Measurements from ENCODE around the gene PTGES2. TPM values are rescaled to one million over a fixed set of nuclear protein-coding genes. Genes with fewer than 3 reads are reported as not detected.

PTGES2 gene
- total RNA-seq, 1 donor from 2014 or later = 60.4 TPM

- Mint-ChIP-seq H3K27me3 (no peaks in the 10 kb centered on the region), H3K9me3 (ENCODE audit: low read depth) (no peaks in the 10 kb centered on the region), H3K36me3 (ENCODE audit: insufficient read depth) (peaks cover 2% of the 10 kb centered on the region), H3K4me1 (ENCODE audit: low read depth) (peaks cover 24% of the 10 kb centered on the region), H3K27ac (no peak overlapping the region), H3K4me3 (ENCODE audit: low read depth) (no peak overlapping the region)
- DNase-seq (ENCODE audit: low spot score, unreplicated experiment) = no peak
- no peak for TF ChIP-seq CTCF (IDR thresholded peaks at IDR 0.05; ENCODE audit: unreplicated experiment)
Measured at GRCh38 chr9:128080206-128080605, 47.3 kb downstream of the PTGES2 start.

GRCh38 chr9:128078504-128079434 lies 48.8 kb downstream of the PTGES2 start:
- Mint-ChIP-seq H3K4me3 (ENCODE audit: low read depth) (no peak overlapping the region), H3K4me1 (ENCODE audit: low read depth) (peaks cover 18% of the 10 kb centered on the region), H3K27ac (peak overlapping the region; percentile 34), H3K36me3 (ENCODE audit: insufficient read depth) (no peaks in the 10 kb centered on the region), H3K27me3 (no peaks in the 10 kb centered on the region), H3K9me3 (ENCODE audit: low read depth) (no peaks in the 10 kb centered on the region)
- no peak for DNase-seq (ENCODE audit: low spot score, unreplicated experiment)
- no peak for TF ChIP-seq CTCF (IDR thresholded peaks at IDR 0.05; ENCODE audit: unreplicated experiment)

- no peaks in the 10 kb centered on the region for H3K9me3 Mint-ChIP-seq (ENCODE audit: low read depth)
- no peak for DNase-seq (ENCODE audit: low spot score, unreplicated experiment)
- H3K4me1 Mint-ChIP-seq (ENCODE audit: low read depth) = peaks cover 25% of the 10 kb centered on the region
- no peak overlapping the region for H3K4me3 Mint-ChIP-seq (ENCODE audit: low read depth)
- no peak for TF ChIP-seq CTCF (IDR thresholded peaks at IDR 0.05; ENCODE audit: unreplicated experiment)
- no peaks in the 10 kb centered on the region for H3K27me3 Mint-ChIP-seq
- H3K27ac Mint-ChIP-seq = no peak overlapping the region
- no peaks in the 10 kb centered on the region for H3K36me3 Mint-ChIP-seq (ENCODE audit: insufficient read depth)
Measured at GRCh38 chr9:128077847-128078503, 49.6 kb downstream of the PTGES2 start.

GRCh38 chr9:128073253-128073886 lies 54.2 kb downstream of the PTGES2 start:
- no peaks in the 10 kb centered on the region for H3K9me3 Mint-ChIP-seq (ENCODE audit: low read depth)
- TF ChIP-seq CTCF (IDR thresholded peaks at IDR 0.05; ENCODE audit: unreplicated experiment) = no peak
- peaks cover 29% of the 10 kb centered on the region for H3K4me1 Mint-ChIP-seq (ENCODE audit: low read depth)
- H3K4me3 Mint-ChIP-seq (ENCODE audit: low read depth) = no peak overlapping the region
- no peak for DNase-seq (ENCODE audit: low spot score, unreplicated experiment)
- H3K27ac Mint-ChIP-seq = no peak overlapping the region
- H3K27me3 Mint-ChIP-seq = peaks cover 2% of the 10 kb centered on the region
- no peaks in the 10 kb centered on the region for H3K36me3 Mint-ChIP-seq (ENCODE audit: insufficient read depth)

Measured in progenitor cell of endocrine pancreas (in vitro differentiated cells).